ENCODE data around the gene SEL1L2. TPM values are rescaled to one million over a fixed set of nuclear protein-coding genes. Genes with fewer than 3 reads are reported as not detected.

Gene SEL1L2
- total RNA-seq, 2 experiments from 2014 or later, result not detected

DNA sequence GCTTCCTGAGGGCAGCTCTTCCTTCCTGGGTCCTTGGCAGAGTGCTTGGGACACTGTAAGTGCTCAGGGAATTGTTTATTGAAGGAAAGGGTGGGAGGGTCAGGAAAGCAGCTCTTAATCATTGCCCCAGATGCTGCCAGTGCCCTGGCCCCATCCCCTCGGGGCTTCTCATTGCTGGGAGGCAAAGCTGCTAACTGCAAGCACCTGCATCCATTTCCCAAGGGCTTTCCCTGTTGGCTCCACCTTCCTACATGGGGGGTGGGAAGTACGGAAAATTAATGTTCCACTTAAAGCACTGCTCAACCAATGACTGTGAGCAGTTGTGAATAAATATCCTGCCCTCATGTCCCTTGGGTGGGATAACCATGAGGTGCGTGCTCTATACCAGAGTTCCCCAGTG is 149.2 kb downstream of the SEL1L2 start:
- ATAC-seq (ENCODE audit: low read depth) (no peak), DNase-seq (no peak)
- H3K9me3 Mint-ChIP-seq, result no peaks in the 10 kb centered on the region
- H3K27ac Mint-ChIP-seq, result no peak overlapping the region
- POLR2A ChIA-PET, result no interaction called here
- no peaks in the 10 kb centered on the region for H3K36me3 Mint-ChIP-seq
- H3K27me3 Mint-ChIP-seq, result peaks cover 7% of the 10 kb centered on the region
- H3K4me1 Mint-ChIP-seq, result no peaks in the 10 kb centered on the region
- no peak overlapping the region for H3K4me3 Mint-ChIP-seq

DNA sequence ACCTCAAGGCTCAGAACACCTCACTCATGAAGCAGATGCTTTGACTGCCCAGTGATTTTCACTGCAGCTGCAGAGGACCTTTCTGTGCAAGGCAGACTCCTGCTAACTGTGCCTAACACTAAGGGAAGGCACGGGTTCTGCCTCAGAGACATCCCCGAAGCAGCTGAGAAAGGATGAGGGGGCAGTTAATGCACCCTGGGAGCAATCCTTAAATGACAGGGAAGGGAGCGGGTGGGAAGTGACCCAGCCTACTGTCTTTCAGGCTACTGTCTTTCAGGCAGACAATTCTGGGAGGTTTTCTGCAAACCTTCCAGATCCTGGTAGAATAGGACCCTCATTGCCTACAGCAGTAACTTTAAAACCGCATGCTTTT is 150.3 kb downstream of the SEL1L2 start:
- Mint-ChIP-seq H3K9me3 (no peaks in the 10 kb centered on the region), H3K27ac (no peak overlapping the region), H3K36me3 (no peaks in the 10 kb centered on the region), H3K4me3 (no peak overlapping the region), H3K27me3 (peaks cover 7% of the 10 kb centered on the region), H3K4me1 (no peaks in the 10 kb centered on the region)
- no peak for DNase-seq
- POLR2A ChIA-PET, result no interaction called here
- ATAC-seq (ENCODE audit: low read depth), result no peak

DNA sequence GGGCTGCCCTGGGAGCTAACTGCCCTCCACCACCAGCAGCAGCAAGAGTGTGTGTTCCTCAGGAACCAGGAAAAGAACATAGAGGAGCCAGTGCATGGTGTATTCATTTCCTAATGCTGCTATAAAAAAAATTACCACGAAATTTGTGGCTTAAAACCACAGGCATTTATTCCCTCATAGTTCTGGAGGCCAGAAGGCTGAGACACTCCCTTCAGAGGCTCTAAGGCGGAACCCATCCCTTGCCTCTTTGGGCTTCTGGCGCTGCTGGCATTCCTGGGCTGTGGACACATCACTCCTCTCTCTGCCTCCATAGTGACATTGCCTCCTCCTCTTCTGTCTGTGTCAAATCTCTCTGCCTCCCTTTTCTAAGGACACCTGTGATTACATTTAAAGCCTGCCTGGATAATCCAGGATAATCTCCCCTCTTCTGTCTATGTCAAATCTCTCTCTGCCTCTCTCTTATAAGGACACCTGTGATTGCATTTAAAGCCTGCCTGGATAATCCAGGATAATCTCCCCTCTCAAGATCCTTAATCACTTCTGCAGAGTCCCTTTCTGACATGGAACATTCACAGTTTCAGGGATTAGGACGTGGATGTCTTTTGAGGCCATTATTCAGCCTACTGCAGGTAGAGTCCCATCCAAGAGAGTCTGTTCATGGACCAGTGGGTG is 150.9 kb downstream of the SEL1L2 start:
- H3K9me3 Mint-ChIP-seq, result no peaks in the 10 kb centered on the region
- no peak overlapping the region for H3K4me3 Mint-ChIP-seq
- no peaks in the 10 kb centered on the region for H3K36me3 Mint-ChIP-seq
- ATAC-seq (ENCODE audit: low read depth) (no peak), DNase-seq (no peak)
- H3K27me3 Mint-ChIP-seq, result peaks cover 7% of the 10 kb centered on the region
- POLR2A ChIA-PET, result no interaction called here
- no peaks in the 10 kb centered on the region for H3K4me1 Mint-ChIP-seq
- H3K27ac Mint-ChIP-seq, result no peak overlapping the region

DNA sequence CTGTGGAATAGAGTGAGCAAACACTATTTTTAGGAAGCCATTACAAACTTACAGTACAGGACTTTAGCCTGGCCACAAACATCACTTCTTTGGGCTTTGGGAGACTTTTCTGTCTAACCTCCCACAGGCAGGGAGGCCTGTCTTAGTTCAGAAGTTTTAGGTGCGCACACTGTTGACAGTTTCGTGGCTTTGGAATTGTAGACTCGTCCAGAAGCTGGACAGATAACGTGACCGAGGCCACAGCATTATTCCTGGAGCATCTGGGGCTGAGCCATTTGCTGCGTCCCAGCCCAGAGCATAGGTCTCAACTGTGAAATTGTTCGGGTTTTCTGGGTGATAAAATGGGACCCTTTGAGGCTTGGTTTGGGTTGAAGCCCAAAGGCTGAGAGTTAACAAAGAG is 151.8 kb downstream of the SEL1L2 start:
- H3K36me3 Mint-ChIP-seq, result no peaks in the 10 kb centered on the region
- POLR2A ChIA-PET, result no interaction called here
- peaks cover 7% of the 10 kb centered on the region for H3K27me3 Mint-ChIP-seq
- no peak overlapping the region for H3K27ac Mint-ChIP-seq
- no peaks in the 10 kb centered on the region for H3K9me3 Mint-ChIP-seq
- H3K4me3 Mint-ChIP-seq, result no peak overlapping the region
- DNase-seq (no peak), ATAC-seq (ENCODE audit: low read depth) (no peak)
- no peaks in the 10 kb centered on the region for H3K4me1 Mint-ChIP-seq

DNA sequence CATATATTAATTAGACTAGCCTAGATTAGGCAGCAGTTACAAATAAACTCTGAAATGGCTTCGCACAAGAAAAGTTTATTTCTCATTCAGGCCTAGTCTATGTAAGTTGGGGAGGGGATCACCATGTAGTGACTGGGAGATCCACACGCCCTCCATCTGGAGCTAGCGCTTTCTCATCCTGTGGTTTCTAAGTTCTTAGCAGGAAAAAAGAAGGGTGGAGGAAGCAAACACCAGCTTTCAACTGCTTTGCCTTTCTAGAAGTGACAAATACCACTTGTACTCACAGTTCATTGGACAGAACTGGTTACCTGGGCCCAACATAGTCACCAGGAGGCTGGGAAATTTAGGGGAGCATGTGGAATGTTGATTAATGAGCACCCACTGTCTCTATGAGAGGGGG is 158.9 kb downstream of the SEL1L2 start:
- no peaks in the 10 kb centered on the region for H3K9me3 Mint-ChIP-seq
- no peaks in the 10 kb centered on the region for H3K36me3 Mint-ChIP-seq
- no peak for ATAC-seq (ENCODE audit: low read depth)
- H3K4me1 Mint-ChIP-seq, result no peaks in the 10 kb centered on the region
- POLR2A ChIA-PET, result interaction anchor here (0.7 kb wide), 1 partner anchor 30 kb away, joined by 4 read pairs; no protein-coding TSS in a partner anchor
- H3K27me3 Mint-ChIP-seq, result peaks cover 8% of the 10 kb centered on the region
- no peak overlapping the region for H3K4me3 Mint-ChIP-seq
- no peak for DNase-seq
- no peak overlapping the region for H3K27ac Mint-ChIP-seq

DNA sequence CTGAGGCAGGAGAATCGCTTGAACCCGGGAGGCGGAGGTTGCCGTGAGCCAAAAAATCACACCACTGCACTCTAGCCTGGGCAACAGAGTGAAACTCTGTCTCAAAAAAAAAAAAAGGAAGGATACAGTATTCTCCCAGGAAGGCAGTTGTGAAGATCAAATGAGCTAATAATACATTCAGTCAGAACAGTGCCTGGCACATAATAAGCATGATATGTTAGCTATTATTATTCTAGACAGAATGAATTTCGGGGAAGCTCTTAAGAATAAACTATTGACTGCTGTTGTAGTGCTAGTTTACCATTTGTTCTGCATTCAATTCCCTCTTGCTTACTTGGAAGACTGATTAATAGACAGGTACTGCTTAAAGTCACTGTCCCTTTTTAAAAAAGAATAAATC is 164.9 kb downstream of the SEL1L2 start:
- Mint-ChIP-seq H3K36me3 (peaks cover 3% of the 10 kb centered on the region), H3K27me3 (peaks cover 2% of the 10 kb centered on the region)
- POLR2A ChIA-PET, result no interaction called here

DNA sequence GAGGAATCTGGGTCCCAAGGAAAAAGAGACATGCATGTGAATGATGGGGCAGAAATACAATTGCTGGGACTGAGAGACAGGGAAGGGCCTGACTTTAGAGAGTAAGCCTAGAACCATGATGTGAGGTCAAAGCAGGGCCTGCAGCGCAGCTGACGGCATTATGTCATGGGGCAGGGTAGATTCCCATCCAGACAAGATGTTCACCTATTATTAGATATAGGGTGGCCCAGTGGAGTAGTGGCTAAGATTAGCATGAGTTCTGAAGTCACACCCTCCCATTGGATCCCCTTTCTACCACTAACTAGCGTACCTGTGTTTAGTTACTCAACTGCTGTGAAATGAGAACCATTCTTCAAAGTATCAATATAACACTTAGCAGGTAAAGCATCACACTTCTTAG is 166.0 kb downstream of the SEL1L2 start:
- Mint-ChIP-seq H3K4me1 (no peaks in the 10 kb centered on the region), H3K9me3 (no peaks in the 10 kb centered on the region), H3K27ac (no peak overlapping the region), H3K4me3 (no peak overlapping the region), H3K27me3 (peaks cover 2% of the 10 kb centered on the region), H3K36me3 (peaks cover 3% of the 10 kb centered on the region)
- ATAC-seq (ENCODE audit: low read depth), result no peak
- POLR2A ChIA-PET, result no interaction called here
- DNase-seq, result no peak

More for the DNA sequence above, 164.9 kb downstream of the SEL1L2 start:
- Mint-ChIP-seq H3K4me1 (no peaks in the 10 kb centered on the region), H3K9me3 (no peaks in the 10 kb centered on the region), H3K4me3 (no peak overlapping the region), H3K27ac (no peak overlapping the region)
- DNase-seq, result no peak
- ATAC-seq (ENCODE audit: low read depth), result no peak

DNA sequence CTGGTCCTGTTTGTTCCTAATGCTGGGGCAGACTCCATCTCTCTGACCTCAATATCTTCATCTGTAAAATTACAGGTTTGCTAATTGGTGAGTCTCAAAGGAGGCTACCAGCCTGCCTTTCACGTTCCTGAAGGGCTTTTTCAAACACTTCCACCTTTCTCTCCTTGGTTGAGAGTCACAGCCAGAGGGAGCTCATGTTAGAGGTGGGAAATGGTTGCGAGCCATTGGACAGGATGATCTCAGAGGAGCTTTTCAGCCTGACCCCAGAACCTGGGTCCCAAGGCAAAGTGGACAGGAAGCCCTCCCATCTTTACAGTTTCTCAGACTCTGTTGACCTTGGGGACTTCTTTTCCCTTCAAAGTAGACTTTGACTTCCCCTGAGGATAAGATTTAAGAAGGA is 168.0 kb downstream of the SEL1L2 start:
- Mint-ChIP-seq H3K36me3 (peaks cover 6% of the 10 kb centered on the region), H3K4me1 (no peaks in the 10 kb centered on the region), H3K9me3 (no peaks in the 10 kb centered on the region), H3K27ac (no peak overlapping the region), H3K4me3 (no peak overlapping the region), H3K27me3 (no peaks in the 10 kb centered on the region)
- POLR2A ChIA-PET, result no interaction called here
- no peak for ATAC-seq (ENCODE audit: low read depth)
- DNase-seq, result no peak

DNA sequence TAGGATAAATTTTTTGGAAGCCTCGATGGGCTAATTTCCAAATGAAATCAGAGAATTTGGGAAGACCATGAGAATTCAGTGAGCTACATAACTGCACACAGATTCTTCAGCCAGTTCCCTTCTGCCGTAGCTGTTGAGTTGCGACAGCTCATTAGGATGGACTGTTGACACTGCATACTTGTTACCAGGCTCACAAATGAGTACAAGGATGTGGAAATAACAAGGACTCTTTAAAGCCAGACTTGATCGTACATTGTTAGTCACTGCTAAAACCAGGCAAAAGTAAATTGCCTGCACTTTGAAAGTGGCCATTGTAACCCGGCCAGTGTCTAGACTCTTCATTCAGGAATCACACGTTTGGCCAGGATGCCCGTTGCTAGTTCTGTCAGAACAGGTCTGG is 168.5 kb downstream of the SEL1L2 start:
- POLR2A ChIA-PET, result no interaction called here

DNA sequence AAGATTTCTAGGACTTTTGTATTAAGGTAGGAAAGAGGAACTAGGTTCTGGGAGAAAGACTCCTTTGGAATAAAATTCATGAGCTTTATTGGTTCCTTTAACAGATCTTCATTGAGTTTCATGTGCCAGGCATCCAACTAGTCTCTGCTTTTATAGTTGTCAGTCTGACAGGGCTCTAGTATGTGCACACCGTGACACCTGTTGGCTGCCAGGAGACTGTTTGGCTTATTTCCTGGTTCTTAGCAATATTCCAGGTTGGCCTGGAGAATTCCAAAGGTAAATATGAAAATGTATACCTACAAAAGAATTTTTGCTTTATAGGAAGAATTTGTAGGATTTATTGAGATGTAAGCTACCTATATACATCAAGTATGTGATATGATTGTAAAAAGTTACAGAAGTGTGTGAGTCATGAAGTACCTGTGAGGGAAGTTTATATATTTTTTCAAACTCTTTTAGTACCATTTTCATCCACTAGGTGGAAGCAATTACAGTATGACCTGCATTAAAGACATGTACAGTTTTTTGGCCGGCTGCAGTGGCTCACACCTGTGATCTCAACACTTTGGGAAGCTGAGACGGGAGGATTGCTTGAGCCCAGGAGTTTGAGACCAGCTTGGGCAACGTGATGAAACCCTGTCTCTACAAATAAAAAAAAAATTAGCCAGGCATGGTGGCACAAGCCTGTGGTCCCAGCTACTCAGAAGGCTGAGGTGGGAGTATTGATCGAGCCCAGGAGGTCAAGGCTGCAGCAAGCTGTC is 170.3 kb downstream of the SEL1L2 start:
- DNase-seq, result peak; percentile 25
- Mint-ChIP-seq H3K4me1 (no peaks in the 10 kb centered on the region), H3K4me3 (no peak overlapping the region), H3K27ac (no peak overlapping the region), H3K9me3 (no peaks in the 10 kb centered on the region), H3K27me3 (no peaks in the 10 kb centered on the region), H3K36me3 (peaks cover 6% of the 10 kb centered on the region)
- POLR2A ChIA-PET, result no interaction called here
- peak; percentile 65 for ATAC-seq (ENCODE audit: low read depth)

More for the DNA sequence above, 168.5 kb downstream of the SEL1L2 start:
- Mint-ChIP-seq H3K4me3 (no peak overlapping the region), H3K4me1 (no peaks in the 10 kb centered on the region), H3K9me3 (no peaks in the 10 kb centered on the region), H3K27me3 (no peaks in the 10 kb centered on the region), H3K27ac (no peak overlapping the region), H3K36me3 (peaks cover 6% of the 10 kb centered on the region)
- DNase-seq (no peak), ATAC-seq (ENCODE audit: low read depth) (no peak)

DNA sequence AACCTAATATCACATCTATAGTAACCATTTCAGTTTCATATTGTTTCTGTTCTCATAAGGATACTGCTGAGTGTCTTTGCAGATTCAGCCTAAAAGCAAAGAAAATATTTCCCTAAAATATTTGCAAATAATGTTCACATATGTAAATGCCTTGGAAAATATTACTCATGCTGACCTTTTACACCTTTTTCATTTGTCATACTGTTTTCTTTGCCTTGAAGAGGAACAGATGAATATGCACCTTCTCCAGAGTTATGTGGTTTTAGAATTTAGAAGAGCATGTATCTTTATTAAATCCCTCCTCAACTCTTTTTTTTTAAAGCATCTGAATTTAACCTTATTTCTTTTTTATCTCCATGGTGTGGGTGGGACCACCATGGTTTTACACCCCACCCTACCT is 173.1 kb downstream of the SEL1L2 start:
- Mint-ChIP-seq H3K4me3 (no peak overlapping the region), H3K4me1 (no peaks in the 10 kb centered on the region), H3K27me3 (no peaks in the 10 kb centered on the region), H3K9me3 (no peaks in the 10 kb centered on the region), H3K36me3 (peaks cover 10% of the 10 kb centered on the region), H3K27ac (no peak overlapping the region)
- DNase-seq (no peak), ATAC-seq (ENCODE audit: low read depth) (no peak)
- POLR2A ChIA-PET, result no interaction called here

DNA sequence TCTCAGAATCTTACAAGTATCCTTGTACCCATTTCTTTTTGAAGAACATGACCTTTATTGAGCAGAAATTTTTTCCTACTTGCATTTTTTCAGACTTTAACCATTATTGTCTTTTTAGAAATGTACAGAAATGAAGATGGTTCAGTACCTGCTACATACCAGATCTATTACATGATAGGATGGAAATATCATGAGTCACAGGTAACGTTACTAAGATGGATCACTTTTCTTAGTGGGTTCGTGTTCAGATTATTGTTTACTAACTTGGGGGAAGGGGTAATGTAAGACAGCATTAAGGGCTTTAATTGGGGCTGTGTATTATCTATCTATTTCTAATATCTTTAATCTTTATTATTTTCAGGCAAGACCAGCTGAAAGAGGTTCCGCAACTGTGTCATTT is 173.7 kb downstream of the SEL1L2 start:
- H3K4me1 Mint-ChIP-seq, result no peaks in the 10 kb centered on the region
- POLR2A ChIA-PET, result no interaction called here
- H3K27me3 Mint-ChIP-seq, result no peaks in the 10 kb centered on the region
- no peaks in the 10 kb centered on the region for H3K9me3 Mint-ChIP-seq
- no peak overlapping the region for H3K27ac Mint-ChIP-seq
- no peak for ATAC-seq (ENCODE audit: low read depth)
- H3K4me3 Mint-ChIP-seq, result no peak overlapping the region
- peaks cover 10% of the 10 kb centered on the region for H3K36me3 Mint-ChIP-seq
- DNase-seq, result no peak

DNA sequence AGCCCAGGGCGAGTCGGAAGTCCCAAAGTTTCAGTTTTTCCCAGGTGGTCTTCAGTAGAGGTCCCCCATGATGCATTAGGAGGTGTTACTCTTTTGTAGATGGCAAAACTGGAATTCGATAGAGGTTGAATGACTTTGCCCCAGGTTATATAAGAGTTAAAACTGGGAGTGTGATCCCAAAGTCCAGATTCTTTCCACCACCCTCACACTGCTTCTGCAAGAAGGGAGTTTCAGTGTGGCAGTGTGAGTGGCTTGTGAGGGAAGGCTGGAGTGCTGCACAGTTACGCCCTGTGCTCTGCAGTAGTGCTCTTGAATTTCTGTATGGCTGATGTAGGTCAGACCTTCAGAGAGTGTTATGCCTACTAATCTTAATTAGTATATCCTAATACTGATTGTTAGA is 175.7 kb downstream of the SEL1L2 start:
- Mint-ChIP-seq H3K27me3 (no peaks in the 10 kb centered on the region), H3K36me3 (peaks cover 7% of the 10 kb centered on the region), H3K4me3 (no peak overlapping the region), H3K27ac (no peak overlapping the region), H3K9me3 (no peaks in the 10 kb centered on the region), H3K4me1 (no peaks in the 10 kb centered on the region)
- no peak for ATAC-seq (ENCODE audit: low read depth)
- POLR2A ChIA-PET, result no interaction called here
- DNase-seq, result no peak

DNA sequence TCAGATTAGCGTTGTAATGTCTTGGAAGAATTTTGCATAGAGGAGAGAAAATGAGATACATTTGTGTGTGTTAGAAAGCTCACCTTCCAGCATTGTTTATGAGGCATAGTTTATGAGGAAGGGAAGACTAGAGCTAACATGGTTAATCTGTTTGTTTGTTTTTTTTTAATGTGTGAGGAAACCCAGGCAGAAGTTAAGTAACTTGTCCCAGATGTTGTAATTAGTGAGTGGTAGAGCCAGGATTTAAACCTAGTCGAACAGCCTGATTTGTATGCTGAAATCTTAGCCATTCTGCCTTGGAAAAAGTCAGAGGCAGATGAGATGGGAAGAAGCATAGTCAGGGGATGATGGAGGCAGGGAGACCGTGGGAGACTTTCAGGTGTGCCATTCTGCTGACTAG is 176.5 kb downstream of the SEL1L2 start:
- Mint-ChIP-seq H3K4me3 (no peak overlapping the region), H3K36me3 (peaks cover 7% of the 10 kb centered on the region), H3K4me1 (no peaks in the 10 kb centered on the region), H3K9me3 (no peaks in the 10 kb centered on the region), H3K27me3 (no peaks in the 10 kb centered on the region), H3K27ac (no peak overlapping the region)
- no peak for DNase-seq
- ATAC-seq (ENCODE audit: low read depth), result no peak
- POLR2A ChIA-PET, result no interaction called here

All from activated naive CD8-positive, alpha-beta T cell treated with anti-CD3 and anti-CD28 coated beads, Interleukin-2, amount 10 ng/mL, durations not matched to agents 7 days and 5 days (primary cell).